ENCODE measurements around the gene FAM83E.
A peak's percentile ranks its signal among the peaks of the same experiment; 100 is the strongest.
"Not testable (repeated sequence)": the region's sequence is repeated elsewhere in the genome, so short reads cannot be mapped to it uniquely, and the experiment has no call there.

FAM83E gene

DNA sequence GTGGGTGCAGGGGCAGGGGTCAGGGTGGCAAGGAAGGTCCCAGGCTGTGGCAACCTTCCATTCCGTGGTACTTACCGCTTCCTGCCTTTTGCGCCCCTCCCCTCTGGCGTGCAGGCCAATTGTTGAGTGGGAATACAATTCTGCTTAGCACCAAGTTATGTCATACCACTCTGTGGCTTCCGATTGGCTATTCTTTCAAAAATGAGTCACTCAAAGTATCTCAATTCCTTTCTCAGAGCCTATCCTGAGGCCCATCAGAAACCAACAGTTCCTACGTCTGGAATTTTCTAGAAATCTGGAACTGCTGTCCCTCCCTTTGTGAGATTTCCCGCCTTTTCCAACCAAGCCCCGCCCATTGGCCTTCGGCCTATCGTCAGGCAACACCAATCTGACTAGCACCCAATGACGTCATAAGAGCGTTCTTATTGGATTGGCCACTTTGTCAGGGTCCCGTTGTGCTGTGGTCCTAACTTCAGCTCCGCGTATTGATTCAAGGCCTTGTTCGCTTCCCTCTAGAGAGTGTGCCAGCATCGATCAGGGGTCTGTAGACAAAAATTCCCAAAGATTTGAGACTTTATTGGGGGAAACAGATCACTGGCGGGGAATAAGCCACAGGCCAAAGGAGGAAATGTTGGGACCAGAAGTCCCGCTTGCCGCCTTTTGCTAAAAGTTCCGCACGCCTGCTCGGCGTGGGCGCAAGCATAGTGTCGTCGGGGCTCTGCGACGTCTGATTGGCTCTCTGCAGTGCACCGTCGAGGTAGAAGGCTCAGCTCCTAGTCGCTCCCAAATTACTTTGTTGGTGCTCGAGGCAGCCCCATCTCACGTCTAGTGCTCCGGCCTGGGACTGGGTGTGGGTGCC is 46.2 kb upstream of the FAM83E start:
- Histone ChIP-seq H4K20me1 (ENCODE audit: insufficient read depth) (no peaks in the 10 kb centered on the region), H3K79me2 (ENCODE audit: insufficient read depth, low read depth) (no peaks in the 10 kb centered on the region), H3K4me2 (peak overlapping the region; percentile 46), H2AFZ (ENCODE audit: low read depth) (peak overlapping the region; percentile 77), H3K9ac (peak overlapping the region; percentile 40; the same call in 1 of the 2 replicates), H3K27ac (peak overlapping the region; percentile 61), H3K4me1 (ENCODE audit: low read depth, poor library complexity, severe bottlenecking) (peaks cover 13% of the 10 kb centered on the region), H3K4me3 (IDR thresholded peaks at IDR 0.05; ENCODE audit: insufficient read depth, low read depth, low read length) (no peak overlapping the region), H3K27me3 (ENCODE audit: insufficient read depth, low read depth) (peaks cover 30% of the 10 kb centered on the region), H3K36me3 (ENCODE audit: insufficient read depth) (no peaks in the 10 kb centered on the region)
- TF ChIP-seq, protein P1, sequence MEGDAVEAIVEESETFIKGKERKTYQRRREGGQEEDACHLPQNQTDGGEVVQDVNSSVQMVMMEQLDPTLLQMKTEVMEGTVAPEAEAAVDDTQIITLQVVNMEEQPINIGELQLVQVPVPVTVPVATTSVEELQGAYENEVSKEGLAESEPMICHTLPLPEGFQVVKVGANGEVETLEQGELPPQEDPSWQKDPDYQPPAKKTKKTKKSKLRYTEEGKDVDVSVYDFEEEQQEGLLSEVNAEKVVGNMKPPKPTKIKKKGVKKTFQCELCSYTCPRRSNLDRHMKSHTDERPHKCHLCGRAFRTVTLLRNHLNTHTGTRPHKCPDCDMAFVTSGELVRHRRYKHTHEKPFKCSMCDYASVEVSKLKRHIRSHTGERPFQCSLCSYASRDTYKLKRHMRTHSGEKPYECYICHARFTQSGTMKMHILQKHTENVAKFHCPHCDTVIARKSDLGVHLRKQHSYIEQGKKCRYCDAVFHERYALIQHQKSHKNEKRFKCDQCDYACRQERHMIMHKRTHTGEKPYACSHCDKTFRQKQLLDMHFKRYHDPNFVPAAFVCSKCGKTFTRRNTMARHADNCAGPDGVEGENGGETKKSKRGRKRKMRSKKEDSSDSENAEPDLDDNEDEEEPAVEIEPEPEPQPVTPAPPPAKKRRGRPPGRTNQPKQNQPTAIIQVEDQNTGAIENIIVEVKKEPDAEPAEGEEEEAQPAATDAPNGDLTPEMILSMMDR (conservative IDR thresholded peaks at IDR 0.05; ENCODE audit: low read depth, low read length) = no peak

DNA sequence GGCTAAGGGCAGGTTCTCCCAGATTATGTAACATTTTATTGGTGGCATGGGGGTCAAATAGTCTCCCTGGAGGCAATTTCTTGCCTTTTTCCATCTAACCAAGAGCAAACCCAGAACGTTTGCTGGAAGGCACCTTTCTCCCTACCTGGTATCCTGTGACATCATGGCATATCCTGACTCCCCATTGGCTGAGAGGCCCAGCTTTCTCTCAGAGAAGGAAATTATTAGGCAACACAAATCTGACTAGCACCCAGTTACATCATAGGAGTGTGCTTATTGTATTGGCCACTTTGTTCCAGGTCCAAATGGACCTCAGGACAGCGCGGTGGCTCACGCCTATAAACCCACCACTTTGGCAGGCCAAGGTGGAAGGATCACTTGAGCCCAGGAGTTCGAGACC is 44.9 kb upstream of the FAM83E start:
- Histone ChIP-seq H3K27me3 (ENCODE audit: insufficient read depth, low read depth) (peaks cover 36% of the 10 kb centered on the region), H3K4me2 (no peak overlapping the region), H3K4me3 (IDR thresholded peaks at IDR 0.05; ENCODE audit: insufficient read depth, low read depth, low read length) (no peak overlapping the region), H2AFZ (ENCODE audit: low read depth) (no peak overlapping the region), H3K79me2 (ENCODE audit: insufficient read depth, low read depth) (no peaks in the 10 kb centered on the region), H4K20me1 (ENCODE audit: insufficient read depth) (no peaks in the 10 kb centered on the region), H3K9ac (no peak overlapping the region), H3K36me3 (ENCODE audit: insufficient read depth) (no peaks in the 10 kb centered on the region), H3K4me1 (ENCODE audit: low read depth, poor library complexity, severe bottlenecking) (peaks cover 13% of the 10 kb centered on the region), H3K27ac (no peak overlapping the region)
- TF ChIP-seq, protein P1 (conservative IDR thresholded peaks at IDR 0.05; ENCODE audit: low read depth, low read length) = no peak

DNA sequence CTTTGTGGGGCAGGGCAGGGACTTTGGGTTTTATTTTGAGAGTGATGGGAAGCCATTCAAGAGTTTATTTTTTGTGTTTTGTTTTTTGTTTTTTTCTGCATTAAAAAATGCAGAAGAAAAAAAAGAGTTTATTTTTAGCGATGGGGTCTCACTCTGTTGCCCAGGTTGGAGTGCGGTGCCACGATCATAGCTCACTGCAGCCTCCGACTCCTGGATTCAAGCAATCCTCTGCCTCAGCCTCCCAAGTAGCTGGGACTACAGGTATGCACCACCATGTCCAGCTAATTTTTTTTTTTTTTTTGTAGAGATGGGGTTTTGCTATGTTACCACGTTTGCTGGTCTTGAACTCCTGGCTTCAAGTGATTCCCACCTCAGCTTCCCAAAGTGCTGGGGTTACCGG is 43.6 kb upstream of the FAM83E start:
- Histone ChIP-seq H3K27me3 (ENCODE audit: insufficient read depth, low read depth) (peaks cover 34% of the 10 kb centered on the region), H4K20me1 (ENCODE audit: insufficient read depth) (no peaks in the 10 kb centered on the region), H3K4me2 (no peak overlapping the region), H3K36me3 (ENCODE audit: insufficient read depth) (no peaks in the 10 kb centered on the region), H3K4me1 (ENCODE audit: low read depth, poor library complexity, severe bottlenecking) (peaks cover 19% of the 10 kb centered on the region), H3K4me3 (IDR thresholded peaks at IDR 0.05; ENCODE audit: insufficient read depth, low read depth, low read length) (no peak overlapping the region), H3K27ac (no peak overlapping the region), H2AFZ (ENCODE audit: low read depth) (no peak overlapping the region), H3K79me2 (ENCODE audit: insufficient read depth, low read depth) (no peaks in the 10 kb centered on the region), H3K9ac (no peak overlapping the region)
- TF ChIP-seq, protein P1 (conservative IDR thresholded peaks at IDR 0.05; ENCODE audit: low read depth, low read length) = no peak

DNA sequence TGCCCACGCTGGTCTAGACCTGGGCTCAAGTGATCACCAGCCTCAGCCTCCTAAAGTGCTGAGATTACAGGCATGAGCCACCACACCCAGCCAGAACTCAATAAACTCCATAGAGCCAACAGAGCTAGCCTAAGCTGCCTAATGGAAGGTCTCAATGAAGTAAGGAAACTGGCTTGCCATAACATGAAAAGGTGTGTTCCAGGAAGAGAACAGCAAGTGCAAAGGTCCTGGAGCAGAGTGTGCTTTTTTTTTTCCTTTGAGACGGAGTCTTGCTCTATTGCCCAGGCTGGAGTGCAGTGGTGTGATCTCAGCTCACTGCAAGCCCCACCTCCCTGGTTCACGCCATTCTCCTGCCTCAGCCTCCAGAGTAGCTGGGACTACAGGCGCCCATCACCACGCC is 43.0 kb upstream of the FAM83E start:
- H3K27me3 ChIP-seq (ENCODE audit: insufficient read depth, low read depth) = peaks cover 34% of the 10 kb centered on the region
- not testable (repeated sequence) for H3K4me2 ChIP-seq; H3K9ac ChIP-seq; H2AFZ ChIP-seq (ENCODE audit: low read depth); H3K79me2 ChIP-seq (ENCODE audit: insufficient read depth, low read depth); H3K27ac ChIP-seq; H3K36me3 ChIP-seq (ENCODE audit: insufficient read depth); H4K20me1 ChIP-seq (ENCODE audit: insufficient read depth); H3K4me3 ChIP-seq (IDR thresholded peaks at IDR 0.05; ENCODE audit: insufficient read depth, low read depth, low read length)
- peaks cover 19% of the 10 kb centered on the region for H3K4me1 ChIP-seq (ENCODE audit: low read depth, poor library complexity, severe bottlenecking)

DNA sequence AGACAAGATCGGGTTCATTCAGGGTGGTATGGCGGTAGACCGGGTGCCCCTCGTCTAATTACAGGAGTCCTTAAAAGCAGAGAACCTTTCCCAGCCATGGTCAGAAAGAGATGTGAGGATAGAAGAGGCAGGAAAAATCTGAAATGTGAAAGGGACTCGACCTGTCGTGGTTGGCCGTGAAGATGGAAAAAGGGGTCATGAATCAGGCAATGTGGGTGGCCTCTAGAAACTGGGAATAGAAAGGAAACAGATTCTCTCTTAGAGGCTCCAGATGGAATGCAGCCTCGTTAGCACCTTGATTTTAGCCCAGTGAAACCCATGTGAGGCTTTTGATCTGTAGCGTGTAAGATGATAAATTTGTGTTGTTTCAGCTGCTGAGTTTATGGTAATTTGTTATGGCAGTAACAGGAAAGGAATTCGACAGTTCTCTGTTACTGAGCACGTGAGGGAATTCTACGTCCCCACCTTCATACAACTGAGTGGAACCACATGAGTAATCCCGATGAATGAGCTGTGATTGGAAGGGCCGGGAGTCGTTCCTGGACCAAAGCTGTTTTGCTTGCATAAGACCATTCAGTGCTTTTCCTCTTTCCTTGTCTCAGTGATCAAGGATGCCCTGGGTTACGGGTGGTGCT is 42.1 kb upstream of the FAM83E start:
- Histone ChIP-seq H3K4me2 (no peak overlapping the region), H3K9ac (no peak overlapping the region), H3K4me1 (ENCODE audit: low read depth, poor library complexity, severe bottlenecking) (peaks cover 19% of the 10 kb centered on the region), H2AFZ (ENCODE audit: low read depth) (no peak overlapping the region), H4K20me1 (ENCODE audit: insufficient read depth) (no peaks in the 10 kb centered on the region), H3K36me3 (ENCODE audit: insufficient read depth) (no peaks in the 10 kb centered on the region), H3K4me3 (IDR thresholded peaks at IDR 0.05; ENCODE audit: insufficient read depth, low read depth, low read length) (no peak overlapping the region), H3K79me2 (ENCODE audit: insufficient read depth, low read depth) (no peaks in the 10 kb centered on the region), H3K27me3 (ENCODE audit: insufficient read depth, low read depth) (peaks cover 34% of the 10 kb centered on the region), H3K27ac (no peak overlapping the region)
- TF ChIP-seq, protein P1 (conservative IDR thresholded peaks at IDR 0.05; ENCODE audit: low read depth, low read length) = no peak
